Stimulated activated CD4-positive, alpha-beta T cell treated with anti-CD3 and anti-CD28 coated beads, Interleukin-15, amount 100 ng/mL, for 24 hours (primary cell): ENCODE data around the gene TPT1.

ENCODE experiments used
- DNase-seq: peaks from one replicate; pipeline ENCODE4 v3.0.0-alpha.2; 2020

TPT1 gene

DNA sequence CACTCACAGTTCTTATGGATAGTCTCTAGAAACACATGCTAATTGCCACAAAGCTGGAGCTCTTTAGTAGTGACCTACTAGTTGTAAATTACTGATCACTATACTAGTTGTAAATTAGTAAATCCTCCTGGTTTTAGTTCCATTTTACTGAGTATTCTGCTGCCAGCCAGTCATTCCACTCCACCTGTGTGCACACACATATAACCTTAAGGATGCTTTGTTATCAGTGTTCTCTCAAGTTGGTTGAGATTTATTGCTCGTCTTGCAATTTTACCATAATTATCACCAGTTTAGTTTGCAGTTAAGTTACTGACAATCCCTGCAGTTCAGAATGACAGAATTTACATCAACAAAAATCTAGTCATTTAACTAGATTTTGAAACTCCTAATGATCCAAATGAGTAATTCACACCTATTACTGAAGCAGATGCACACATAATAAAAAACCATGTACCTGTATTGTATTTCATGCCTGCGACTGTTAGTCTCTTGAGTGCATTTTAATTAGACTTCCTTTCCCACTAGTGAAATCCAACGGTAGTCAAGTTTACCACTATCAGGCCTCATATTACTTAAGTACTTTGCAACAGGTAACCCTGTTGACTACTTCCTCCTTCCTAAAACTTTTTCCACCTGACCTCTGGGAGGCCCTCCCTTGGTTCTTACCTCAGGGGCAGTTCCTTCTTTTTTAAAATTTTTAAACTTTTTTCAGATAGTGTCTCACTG lies 7.6 kb downstream of the TPT1 start:
- no peak for DNase-seq

DNA sequence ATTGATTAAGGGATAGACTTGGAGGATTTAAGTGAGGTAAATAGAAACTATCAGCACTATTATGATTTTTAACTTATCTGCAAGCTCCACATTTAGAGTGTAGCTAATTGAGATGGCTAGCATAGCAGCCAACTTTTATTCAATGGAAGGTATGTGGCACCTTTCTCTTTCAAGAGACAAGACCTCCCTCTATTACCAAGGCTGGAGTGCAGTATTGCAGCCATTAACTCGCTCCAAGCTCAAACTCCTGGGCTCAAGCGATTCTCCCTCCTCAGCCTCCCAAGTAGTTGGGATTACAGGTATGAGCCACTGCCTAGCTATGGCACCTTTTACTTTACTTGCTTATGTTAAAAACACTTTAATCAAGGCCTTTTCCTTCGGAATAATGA lies 8.2 kb downstream of the TPT1 start:
- DNase-seq: no peak

- no peak for DNase-seq
These were observed 8.8 kb downstream of the TPT1 start for GRCh38 chr13:45332036-45332830.

DNA sequence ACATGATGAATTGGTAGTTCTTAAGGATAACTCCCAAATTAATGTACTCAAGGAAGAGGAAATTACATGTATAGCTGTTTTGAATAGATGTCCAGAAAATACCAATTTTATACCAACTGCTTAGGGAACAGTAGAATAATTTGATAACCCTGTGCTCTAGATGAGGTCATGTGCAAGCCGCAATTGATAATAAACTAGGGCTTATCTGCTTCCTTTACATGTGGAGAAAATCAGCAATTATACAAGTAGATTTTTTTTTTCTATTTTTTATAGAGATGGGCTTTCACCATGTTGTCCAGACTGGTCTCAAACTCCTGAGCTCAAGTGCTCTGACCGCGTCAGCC lies 9.3 kb downstream of the TPT1 start:
- DNase-seq: no peak

GRCh38 chr13:45331123-45331619 lies 9.8 kb downstream of the TPT1 start:
- DNase-seq: no peak

DNA sequence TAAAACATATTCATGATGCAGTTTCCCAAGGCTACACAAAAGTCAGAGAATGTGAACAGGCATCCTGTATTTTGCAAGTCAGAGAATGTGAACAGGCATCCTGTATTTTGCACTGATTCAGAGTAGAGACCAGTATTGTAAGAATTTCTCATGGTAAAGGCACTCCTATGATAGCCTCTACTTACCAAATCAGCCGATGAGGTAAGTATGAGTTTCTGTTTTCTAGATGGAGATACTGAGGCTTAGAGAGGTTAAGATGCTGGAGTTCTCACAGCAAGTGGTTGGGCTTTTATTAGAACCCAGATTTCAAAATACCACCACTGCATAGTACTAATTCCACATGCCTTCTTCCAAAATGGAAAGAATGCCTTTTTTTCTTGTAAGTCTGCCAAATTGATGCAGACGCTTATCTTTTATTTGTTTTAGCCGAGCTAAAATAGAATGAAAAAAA lies 12.3 kb downstream of the TPT1 start:
- DNase-seq: no peak

DNA sequence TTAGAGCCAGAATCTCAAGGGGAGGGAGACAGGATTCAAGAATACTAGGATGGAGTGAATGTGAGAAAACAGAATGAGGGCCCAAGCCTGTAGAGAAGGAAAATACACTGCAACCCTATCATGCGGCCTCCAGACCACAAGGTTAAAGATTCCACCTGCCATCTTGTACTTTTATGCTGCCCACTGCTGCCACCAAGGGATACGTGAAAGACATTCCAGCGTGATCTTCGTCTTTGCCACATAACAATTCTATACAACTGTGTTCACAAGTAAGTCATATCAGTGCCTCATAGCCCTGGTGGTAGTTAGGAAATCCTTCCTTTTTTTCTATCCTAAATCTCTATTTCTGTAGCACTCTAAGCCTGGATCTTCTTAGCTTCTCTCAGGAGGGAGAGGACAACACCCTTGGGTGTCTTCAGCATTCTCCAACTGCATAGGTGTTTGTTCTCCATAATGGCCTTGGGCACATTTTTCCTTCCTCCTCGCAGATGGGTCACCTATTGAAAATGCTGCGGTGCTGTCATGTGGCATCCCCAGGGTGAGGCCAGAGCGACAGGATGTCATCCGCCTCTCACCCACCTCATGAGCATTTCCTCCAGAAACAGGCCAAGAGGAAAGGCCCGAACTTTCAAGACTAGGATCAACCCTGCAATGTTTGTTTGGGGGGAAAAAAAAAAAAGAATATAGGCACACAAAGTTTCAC lies 13.6 kb downstream of the TPT1 start:
- no peak for DNase-seq

DNA sequence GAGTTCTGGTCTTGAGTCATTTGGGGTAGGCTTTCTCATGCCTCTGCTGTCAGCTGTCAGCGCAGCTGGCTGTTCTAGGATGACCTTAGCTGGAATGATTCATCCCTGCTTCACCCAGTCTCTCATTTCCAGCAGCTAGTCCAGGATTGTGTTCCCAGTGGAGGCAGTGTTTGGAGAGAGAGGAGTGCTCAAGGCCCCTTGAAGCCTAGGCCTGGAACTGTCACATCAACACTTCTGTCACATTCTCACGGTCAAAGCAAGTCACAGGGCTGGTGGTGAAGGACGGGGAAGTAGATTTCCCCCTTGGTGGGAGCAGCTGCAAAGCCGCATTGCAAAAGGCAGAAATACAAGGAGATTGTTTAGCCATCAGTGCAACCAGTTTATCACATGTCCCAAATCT lies 15.2 kb downstream of the TPT1 start:
- DNase-seq: no peak

GRCh38 chr13:45320876-45321629 lies 19.9 kb downstream of the TPT1 start:
- no peak for DNase-seq

DNA sequence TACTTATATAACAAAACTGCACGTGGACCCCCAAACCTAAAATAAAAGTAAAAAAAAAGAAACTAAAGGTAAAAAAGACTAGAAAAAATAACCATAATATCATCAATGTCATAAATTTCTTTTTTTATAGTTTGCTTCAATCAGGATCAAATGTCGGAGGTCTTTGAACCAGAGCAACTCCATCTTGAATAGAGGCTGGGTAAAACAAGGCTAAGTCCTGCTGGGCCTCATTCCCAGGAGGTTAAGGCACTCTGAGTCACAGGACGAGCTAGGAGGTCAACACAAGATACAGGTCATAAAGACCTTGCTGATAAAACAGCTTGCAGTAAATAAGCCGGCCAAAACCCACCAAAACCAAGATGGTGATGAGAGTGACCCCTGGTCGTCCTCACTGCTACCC lies 24.0 kb downstream of the TPT1 start:
- no peak for DNase-seq

GRCh38 chr13:45316338-45316737 lies 24.6 kb downstream of the TPT1 start:
- no peak for DNase-seq

GRCh38 chr13:45315520-45316167 lies 25.3 kb downstream of the TPT1 start:
- DNase-seq: no peak

GRCh38 chr13:45314822-45315221 lies 26.2 kb downstream of the TPT1 start:
- DNase-seq: no peak

DNA sequence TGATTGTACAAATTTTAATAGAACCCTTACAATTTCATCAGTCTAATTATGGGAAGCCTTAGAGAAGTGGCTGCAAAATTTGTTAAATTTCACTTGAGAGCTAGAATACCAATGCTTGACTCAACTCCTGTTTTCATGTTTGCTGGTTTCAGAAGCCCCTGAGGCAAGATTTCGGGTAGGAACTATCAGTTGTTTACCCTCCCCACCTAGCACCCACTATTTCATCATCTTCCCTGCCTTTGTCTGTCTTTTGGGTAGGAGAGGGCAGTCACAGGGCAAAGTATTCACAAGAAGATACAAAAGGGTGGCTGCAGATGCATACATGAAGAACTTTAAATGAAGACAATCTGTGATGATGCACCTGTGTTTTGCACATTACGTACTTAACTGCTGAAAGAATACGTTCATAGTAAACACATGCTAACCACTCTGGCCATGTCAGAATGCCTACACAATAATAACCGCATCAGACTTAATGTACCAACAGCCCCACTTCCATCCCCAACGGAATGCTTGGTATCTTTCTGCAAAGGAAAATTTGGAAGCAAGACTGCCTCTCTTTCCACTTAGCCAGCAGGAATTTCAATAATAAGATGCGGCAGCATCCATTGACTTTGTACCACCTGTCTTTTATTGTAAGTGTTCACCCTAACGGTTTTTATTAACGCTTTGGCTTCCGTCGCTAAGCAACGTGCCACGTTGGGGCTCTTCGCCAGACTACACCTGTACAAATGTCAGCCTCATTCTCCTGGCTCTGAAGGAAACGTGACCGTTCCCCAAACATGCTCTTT lies 30.4 kb downstream of the TPT1 start:
- no peak for DNase-seq

GRCh38 chr13:45306966-45307365 lies 34.0 kb downstream of the TPT1 start:
- no peak for DNase-seq

DNA sequence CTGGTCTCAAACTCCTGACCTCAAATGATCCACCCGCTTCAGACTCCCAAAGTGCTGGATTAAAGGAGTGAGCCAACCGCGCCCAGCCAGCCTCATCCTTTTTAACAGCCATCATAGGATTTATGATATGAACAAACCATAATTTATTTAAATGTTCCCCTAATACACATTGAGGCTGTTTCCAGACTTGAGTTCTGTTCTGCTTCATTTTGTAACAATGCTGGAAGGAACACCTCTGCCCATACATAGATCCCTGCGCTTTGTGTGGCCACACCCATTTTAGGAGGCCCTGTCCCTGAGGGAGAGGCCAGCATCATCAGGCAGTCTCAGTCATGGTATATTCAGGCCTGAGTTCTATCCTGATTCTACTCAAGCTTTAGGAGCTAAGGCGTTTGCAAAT lies 35.9 kb downstream of the TPT1 start:
- no peak for DNase-seq

DNA sequence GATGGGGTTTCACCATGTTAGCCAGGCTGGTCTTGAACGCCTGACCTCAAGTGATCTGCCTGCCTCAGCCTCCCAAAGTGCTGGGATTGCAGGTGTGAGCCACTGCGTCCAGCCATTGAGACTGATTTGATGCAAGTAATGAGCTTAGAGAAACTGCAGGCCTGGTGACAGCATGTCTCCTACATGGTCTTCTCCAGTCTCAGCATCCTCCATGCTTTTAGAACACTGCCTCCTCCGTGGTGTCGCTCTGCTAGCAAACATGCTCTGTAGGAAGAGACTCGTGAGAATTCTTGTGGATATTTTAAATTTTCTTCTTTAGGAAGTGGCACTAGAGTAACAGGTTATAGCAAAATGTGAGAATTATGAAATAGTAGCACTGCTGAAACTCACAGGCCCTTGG lies 37.1 kb downstream of the TPT1 start:
- no peak for DNase-seq

DNA sequence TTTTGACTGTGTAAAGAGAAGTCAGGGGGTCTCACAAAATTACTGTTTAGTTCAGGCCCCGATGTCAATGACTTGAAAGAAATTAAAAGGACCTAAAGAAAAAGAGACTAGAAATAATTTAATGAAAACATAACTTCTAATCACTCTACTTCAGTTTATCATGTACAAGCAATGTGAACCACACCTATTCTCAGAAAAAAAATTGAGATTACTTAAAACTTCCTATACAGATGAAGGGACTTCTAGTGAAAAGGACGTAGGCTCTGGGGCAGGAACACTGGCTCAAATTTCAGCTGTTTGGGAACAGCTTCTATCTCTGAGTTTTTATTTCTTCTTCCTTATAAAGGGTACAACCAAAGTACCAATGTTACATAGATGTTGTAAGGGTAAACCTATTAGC lies 38.0 kb downstream of the TPT1 start:
- no peak for DNase-seq

- no peak for DNase-seq
These were observed 38.5 kb downstream of the TPT1 start for GRCh38 chr13:45302507-45302906.

DNA sequence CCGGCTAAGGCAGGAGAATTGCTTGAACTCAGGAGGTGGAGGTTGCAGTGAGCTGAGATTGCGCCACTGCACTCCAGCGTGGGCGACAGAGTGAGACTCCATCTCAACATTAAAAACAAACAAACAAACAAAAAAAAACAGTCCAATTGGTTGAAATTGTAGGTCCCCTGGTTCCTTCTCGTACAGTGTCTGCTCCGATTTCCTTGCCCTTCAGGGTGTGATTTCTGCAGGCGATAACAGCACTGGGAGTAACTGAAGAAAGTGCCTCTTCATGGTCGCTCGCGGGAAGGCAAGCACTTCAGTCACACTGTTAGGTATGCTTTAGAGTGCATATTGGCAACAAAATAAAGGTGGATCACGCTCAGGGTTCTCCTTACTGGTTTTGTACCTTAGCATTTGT lies 39.7 kb downstream of the TPT1 start:
- DNase-seq: no peak

DNA sequence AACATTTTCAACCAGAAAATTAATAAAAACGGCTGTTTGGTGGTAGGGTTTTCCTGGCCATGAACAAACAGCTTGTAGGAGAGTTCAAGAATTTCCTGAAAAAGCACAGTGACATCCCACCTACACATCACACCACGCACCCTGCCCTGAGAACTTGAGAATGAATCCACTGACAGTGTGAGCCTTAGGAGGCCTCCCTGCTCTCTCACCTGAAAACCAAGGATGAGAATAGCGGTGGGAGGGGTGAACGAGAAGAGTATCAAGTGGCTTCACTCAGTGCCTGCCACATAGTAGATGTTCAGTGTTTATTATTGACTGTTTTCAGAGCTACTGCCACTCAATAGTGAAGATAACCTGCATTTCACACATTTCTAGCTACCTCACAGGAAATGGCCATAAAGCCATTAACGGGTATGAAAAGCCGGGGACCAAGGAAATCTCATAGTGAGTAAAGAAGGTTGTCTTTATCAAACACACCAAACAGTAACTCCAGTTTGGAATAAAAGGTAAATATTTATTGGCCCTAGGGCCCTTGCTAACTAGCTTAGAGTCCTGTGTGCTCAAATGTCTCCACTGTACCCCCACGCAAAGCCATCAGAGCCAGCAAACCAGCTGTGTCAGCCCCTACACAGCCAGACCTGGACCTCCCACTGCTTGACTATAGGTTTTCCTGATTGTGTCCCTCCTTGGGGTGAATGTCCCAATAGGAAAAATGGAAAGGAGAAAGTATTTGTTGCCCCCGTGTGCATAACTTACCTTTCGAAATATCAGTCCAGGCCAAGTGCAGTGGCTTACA lies 40.6 kb downstream of the TPT1 start:
- DNase-seq: no peak
